ENCODE measurements around the gene DNAH1. TPM values are rescaled to one million over a fixed set of nuclear protein-coding genes. Genes with fewer than 3 reads are reported as not detected.

Gene DNAH1
- total and polyA plus RNA-seq, 2 experiments from 2014 or later: 0.81 to 3.6 TPM

DNA sequence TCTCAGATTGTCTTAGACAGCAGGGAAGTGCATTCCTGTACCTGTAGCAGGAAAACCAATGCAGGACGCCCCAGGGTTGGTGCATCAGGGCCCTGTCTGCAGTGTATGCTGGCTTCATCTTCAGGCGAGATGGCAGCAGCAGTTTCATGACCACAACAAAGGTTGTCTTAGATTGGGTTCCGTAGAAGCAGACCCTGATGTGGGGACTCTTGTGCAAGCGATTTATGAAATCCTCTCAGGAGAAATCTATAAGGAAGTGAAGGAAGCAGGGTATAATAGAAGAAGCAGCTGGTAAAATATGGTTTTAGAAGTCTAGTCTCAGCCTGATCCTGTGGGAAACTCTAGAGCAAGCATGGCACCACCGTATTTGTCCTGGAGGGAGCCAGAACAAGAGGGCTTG is 25.0 kb downstream of the DNAH1 start:
- Histone ChIP-seq H3K4me3 (no peak overlapping the region), H3K4me1 (ENCODE audit: low read depth) (no peaks in the 10 kb centered on the region), H3K9me3 (ENCODE audit: low read depth) (no peaks in the 10 kb centered on the region), H3K27ac (no peak overlapping the region), H3K36me3 (no peaks in the 10 kb centered on the region), H3K27me3 (no peaks in the 10 kb centered on the region)
- TF ChIP-seq, protein P1, sequence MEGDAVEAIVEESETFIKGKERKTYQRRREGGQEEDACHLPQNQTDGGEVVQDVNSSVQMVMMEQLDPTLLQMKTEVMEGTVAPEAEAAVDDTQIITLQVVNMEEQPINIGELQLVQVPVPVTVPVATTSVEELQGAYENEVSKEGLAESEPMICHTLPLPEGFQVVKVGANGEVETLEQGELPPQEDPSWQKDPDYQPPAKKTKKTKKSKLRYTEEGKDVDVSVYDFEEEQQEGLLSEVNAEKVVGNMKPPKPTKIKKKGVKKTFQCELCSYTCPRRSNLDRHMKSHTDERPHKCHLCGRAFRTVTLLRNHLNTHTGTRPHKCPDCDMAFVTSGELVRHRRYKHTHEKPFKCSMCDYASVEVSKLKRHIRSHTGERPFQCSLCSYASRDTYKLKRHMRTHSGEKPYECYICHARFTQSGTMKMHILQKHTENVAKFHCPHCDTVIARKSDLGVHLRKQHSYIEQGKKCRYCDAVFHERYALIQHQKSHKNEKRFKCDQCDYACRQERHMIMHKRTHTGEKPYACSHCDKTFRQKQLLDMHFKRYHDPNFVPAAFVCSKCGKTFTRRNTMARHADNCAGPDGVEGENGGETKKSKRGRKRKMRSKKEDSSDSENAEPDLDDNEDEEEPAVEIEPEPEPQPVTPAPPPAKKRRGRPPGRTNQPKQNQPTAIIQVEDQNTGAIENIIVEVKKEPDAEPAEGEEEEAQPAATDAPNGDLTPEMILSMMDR (IDR thresholded peaks at IDR 0.05; ENCODE audit: low read depth, low read length): no peak
- no peak for DNase-seq (ENCODE audit: low read depth in 1 of 2, low spot score in 1 of 2)

GRCh38 chr3:52343946-52344600 is 28.0 kb downstream of the DNAH1 start:
- H3K4me3 ChIP-seq: no peak overlapping the region
- no peaks in the 10 kb centered on the region for H3K27me3 ChIP-seq
- TF ChIP-seq, protein P1 (IDR thresholded peaks at IDR 0.05; ENCODE audit: low read depth, low read length): no peak
- H3K27ac ChIP-seq: no peak overlapping the region
- DNase-seq (ENCODE audit: low read depth in 1 of 2, low spot score in 1 of 2): no peak
- H3K4me1 ChIP-seq (ENCODE audit: low read depth): no peaks in the 10 kb centered on the region
- H3K9me3 ChIP-seq (ENCODE audit: low read depth): no peaks in the 10 kb centered on the region
- H3K36me3 ChIP-seq: no peaks in the 10 kb centered on the region

- no peaks in the 10 kb centered on the region for H3K9me3 ChIP-seq (ENCODE audit: low read depth)
- H3K4me3 ChIP-seq: no peak overlapping the region
- H3K36me3 ChIP-seq: no peaks in the 10 kb centered on the region
- no peak overlapping the region for H3K27ac ChIP-seq
- no peaks in the 10 kb centered on the region for H3K4me1 ChIP-seq (ENCODE audit: low read depth)
- TF ChIP-seq, protein P1 (IDR thresholded peaks at IDR 0.05; ENCODE audit: low read depth, low read length): no peak
- no peaks in the 10 kb centered on the region for H3K27me3 ChIP-seq
- DNase-seq (ENCODE audit: low read depth in 1 of 2, low spot score in 1 of 2): peak in 1 of 2 donors; percentile 11
These were observed 29.5 kb downstream of the DNAH1 start for GRCh38 chr3:52345521-52346109.

DNA sequence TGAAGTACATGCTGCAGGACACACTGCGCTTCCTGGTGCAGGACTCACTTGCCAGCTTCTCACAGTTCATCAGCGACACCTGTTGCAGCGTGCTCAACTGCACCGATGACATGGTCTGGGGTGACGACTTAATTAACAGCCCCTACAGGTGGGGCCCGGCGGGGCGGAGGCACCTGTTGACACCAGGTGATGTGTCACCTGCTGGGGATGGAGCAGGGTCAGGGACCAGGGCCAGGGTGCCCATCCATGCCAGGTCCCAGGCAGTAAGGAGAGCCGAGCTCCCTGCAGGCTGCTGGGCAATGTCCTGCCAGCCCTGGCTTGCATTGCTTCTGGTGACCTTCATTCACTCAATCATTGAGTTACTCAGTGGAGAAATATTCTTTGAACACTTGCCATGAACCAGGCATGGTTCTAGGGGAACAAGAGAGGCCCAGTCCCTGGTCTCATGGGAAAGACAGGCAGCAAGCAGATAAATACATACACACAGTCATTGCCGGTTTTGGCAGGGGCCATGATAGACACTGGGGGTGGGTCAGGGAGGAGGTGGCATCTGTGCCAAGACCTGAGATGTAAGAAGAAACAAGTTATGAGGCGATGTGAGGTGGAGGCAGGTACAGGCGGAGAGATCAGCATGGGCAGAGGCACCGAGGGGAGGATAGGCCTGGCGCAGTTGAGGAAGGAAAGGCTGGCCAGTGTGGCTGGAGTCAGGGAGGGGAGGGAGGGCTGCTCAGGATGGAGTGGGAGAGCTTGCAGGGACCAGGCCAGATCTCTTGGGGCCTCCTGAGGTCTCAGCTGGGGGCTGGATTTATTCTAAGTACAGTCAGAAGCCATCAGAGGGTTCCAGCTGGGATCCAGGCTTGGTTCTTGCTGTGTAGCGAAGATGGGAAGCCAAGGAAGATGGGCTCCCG is 30.8 kb downstream of the DNAH1 start:
- Histone ChIP-seq H3K4me3 (no peak overlapping the region), H3K27ac (no peak overlapping the region), H3K27me3 (no peaks in the 10 kb centered on the region), H3K9me3 (ENCODE audit: low read depth) (no peaks in the 10 kb centered on the region), H3K4me1 (ENCODE audit: low read depth) (no peaks in the 10 kb centered on the region), H3K36me3 (no peaks in the 10 kb centered on the region)
- peak in 1 of 2 donors; percentile 37 for DNase-seq (ENCODE audit: low read depth in 1 of 2, low spot score in 1 of 2)
- TF ChIP-seq, protein P1 (IDR thresholded peaks at IDR 0.05; ENCODE audit: low read depth, low read length): no peak

GRCh38 chr3:52347716-52348635 is 31.9 kb downstream of the DNAH1 start:
- Histone ChIP-seq H3K4me3 (no peak overlapping the region), H3K27me3 (no peaks in the 10 kb centered on the region), H3K36me3 (no peaks in the 10 kb centered on the region), H3K9me3 (ENCODE audit: low read depth) (no peaks in the 10 kb centered on the region), H3K4me1 (ENCODE audit: low read depth) (no peaks in the 10 kb centered on the region), H3K27ac (no peak overlapping the region)
- no peak for DNase-seq (ENCODE audit: low read depth in 1 of 2, low spot score in 1 of 2)
- TF ChIP-seq, protein P1 (IDR thresholded peaks at IDR 0.05; ENCODE audit: low read depth, low read length): no peak
